Nephron progenitor cell (in vitro differentiated cells): ENCODE results near the gene BHLHE23.

Experiments used
- DNase-seq: peaks from one replicate; pipeline ENCODE4 v3.0.0; 2021
- H3K27ac Mint-ChIP-seq: 2 replicates; pipeline ENCODE4 v1.8.0; 2021; ENCODE audit warnings: mild to moderate bottlenecking, moderate library complexity, mixed read lengths
- H3K27me3 Mint-ChIP-seq: 2 replicates; pipeline ENCODE4 v1.8.0; 2021; ENCODE audit warnings: mild to moderate bottlenecking, low read depth, mixed read lengths; ENCODE audit not compliant: poor library complexity
- H3K36me3 Mint-ChIP-seq: 2 replicates; pipeline ENCODE4 v1.8.0; 2021; ENCODE audit warnings: low read depth, mixed read lengths
- H3K4me1 Mint-ChIP-seq: 2 replicates; pipeline ENCODE4 v1.8.0; 2021; ENCODE audit warnings: mixed read lengths
- H3K4me3 Mint-ChIP-seq: 2 replicates; pipeline ENCODE4 v1.8.0; 2021; ENCODE audit warnings: mild to moderate bottlenecking, moderate library complexity, mixed read lengths
- H3K9me3 Mint-ChIP-seq: 2 replicates; pipeline ENCODE4 v1.8.0; 2021; ENCODE audit warnings: mild to moderate bottlenecking, moderate library complexity, mixed read lengths
- TF ChIP-seq, protein P1 (sequence below): fragments of 200-600 bp; sonication (generic); IDR thresholded peaks from 2 replicates; pipeline ENCODE4 v1.5.0; 2021; ENCODE audit warnings: antibody characterized with exemption

BHLHE23 gene

DNA sequence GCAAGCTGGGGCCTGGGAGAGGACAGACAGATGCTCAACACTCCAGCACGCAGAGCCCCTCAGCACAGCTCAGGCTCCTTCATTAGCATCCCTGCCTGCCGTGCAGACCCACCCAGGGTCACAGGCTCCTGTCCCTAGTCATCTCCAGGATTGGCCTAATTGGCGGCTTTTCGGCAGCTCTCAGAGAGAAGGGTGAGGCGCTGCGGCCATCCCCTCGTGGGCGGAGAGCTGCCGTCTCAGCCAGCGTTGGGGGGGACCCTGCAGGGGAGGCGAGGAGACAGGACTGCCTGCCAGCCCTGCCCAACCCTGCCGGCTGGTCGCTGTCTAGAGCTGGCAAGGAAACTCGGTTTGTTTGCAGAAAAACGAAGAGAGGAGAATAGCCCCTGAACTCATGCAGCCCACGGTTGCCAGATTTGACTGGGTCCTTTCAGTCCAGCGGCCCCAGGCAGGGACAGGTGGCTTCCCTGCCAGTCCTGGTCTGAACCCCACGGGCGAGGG, 26.8 kb downstream of the BHLHE23 start:
- no peak overlapping the region for H3K27ac Mint-ChIP-seq
- peaks cover 43% of the 10 kb centered on the region for H3K27me3 Mint-ChIP-seq
- H3K4me3 Mint-ChIP-seq: no peak overlapping the region
- DNase-seq: no peak
- TF ChIP-seq, protein P1, sequence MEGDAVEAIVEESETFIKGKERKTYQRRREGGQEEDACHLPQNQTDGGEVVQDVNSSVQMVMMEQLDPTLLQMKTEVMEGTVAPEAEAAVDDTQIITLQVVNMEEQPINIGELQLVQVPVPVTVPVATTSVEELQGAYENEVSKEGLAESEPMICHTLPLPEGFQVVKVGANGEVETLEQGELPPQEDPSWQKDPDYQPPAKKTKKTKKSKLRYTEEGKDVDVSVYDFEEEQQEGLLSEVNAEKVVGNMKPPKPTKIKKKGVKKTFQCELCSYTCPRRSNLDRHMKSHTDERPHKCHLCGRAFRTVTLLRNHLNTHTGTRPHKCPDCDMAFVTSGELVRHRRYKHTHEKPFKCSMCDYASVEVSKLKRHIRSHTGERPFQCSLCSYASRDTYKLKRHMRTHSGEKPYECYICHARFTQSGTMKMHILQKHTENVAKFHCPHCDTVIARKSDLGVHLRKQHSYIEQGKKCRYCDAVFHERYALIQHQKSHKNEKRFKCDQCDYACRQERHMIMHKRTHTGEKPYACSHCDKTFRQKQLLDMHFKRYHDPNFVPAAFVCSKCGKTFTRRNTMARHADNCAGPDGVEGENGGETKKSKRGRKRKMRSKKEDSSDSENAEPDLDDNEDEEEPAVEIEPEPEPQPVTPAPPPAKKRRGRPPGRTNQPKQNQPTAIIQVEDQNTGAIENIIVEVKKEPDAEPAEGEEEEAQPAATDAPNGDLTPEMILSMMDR: no peak
- no peaks in the 10 kb centered on the region for H3K9me3 Mint-ChIP-seq
- H3K4me1 Mint-ChIP-seq: peaks cover 71% of the 10 kb centered on the region
- no peaks in the 10 kb centered on the region for H3K36me3 Mint-ChIP-seq

DNA sequence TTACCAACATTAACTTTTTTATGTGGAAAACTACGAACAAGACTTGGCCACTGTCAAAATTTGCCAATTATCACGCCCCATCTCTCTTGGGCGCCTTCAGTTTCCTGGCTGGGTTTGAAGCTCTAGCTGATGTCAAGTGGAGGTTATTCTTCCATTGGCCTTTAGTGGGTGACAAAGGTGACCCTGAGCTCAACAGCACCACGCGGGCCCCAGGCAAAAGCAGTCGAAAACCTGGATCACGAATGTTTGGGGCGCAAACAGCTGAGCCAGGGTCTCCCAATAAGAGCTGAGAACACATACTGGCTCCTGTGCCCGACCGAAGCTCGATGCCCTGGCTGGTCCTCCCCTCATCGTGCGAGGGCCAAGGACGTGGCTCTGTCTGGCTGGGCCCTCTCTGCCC, 27.5 kb downstream of the BHLHE23 start:
- no peak overlapping the region for H3K4me3 Mint-ChIP-seq
- TF ChIP-seq, protein P1: no peak
- H3K9me3 Mint-ChIP-seq: no peaks in the 10 kb centered on the region
- no peak overlapping the region for H3K27ac Mint-ChIP-seq
- DNase-seq: no peak
- H3K4me1 Mint-ChIP-seq: peaks cover 71% of the 10 kb centered on the region
- peaks cover 44% of the 10 kb centered on the region for H3K27me3 Mint-ChIP-seq
- H3K36me3 Mint-ChIP-seq: no peaks in the 10 kb centered on the region

DNA sequence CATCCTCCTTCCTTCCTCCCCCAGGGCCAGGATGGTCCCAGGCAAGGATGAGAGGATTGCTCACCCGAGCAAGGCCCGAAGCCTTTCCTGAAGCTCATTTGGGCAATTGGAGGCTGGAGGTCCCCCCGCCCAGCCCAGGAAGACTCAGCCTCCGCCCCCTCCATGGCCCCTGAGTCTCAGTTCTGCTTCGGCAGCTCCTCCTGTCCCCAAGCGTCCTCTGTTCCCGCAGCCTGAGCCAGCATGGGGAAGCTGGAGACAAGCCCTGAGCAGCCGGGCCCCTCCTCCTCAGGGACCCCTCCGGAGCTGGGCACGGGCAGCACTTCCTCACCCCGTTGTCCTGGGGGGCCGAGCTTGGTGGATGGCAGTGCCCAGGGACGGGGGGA, 28.2 kb downstream of the BHLHE23 start:
- Mint-ChIP-seq H3K27ac (no peak overlapping the region), H3K4me1 (peaks cover 67% of the 10 kb centered on the region), H3K27me3 (peaks cover 47% of the 10 kb centered on the region), H3K4me3 (no peak overlapping the region), H3K36me3 (no peaks in the 10 kb centered on the region), H3K9me3 (no peaks in the 10 kb centered on the region)
- DNase-seq: peak; percentile 50
- TF ChIP-seq, protein P1: no peak

- H3K4me3 Mint-ChIP-seq: no peak overlapping the region
- no peak overlapping the region for H3K27ac Mint-ChIP-seq
- H3K27me3 Mint-ChIP-seq: peaks cover 47% of the 10 kb centered on the region
- peaks cover 62% of the 10 kb centered on the region for H3K4me1 Mint-ChIP-seq
- no peaks in the 10 kb centered on the region for H3K9me3 Mint-ChIP-seq
- no peaks in the 10 kb centered on the region for H3K36me3 Mint-ChIP-seq
- no peak for DNase-seq
- TF ChIP-seq, protein P1: no peak
Observed at GRCh38 chr20:62977613-62978560, 28.9 kb downstream of the BHLHE23 start.

DNA sequence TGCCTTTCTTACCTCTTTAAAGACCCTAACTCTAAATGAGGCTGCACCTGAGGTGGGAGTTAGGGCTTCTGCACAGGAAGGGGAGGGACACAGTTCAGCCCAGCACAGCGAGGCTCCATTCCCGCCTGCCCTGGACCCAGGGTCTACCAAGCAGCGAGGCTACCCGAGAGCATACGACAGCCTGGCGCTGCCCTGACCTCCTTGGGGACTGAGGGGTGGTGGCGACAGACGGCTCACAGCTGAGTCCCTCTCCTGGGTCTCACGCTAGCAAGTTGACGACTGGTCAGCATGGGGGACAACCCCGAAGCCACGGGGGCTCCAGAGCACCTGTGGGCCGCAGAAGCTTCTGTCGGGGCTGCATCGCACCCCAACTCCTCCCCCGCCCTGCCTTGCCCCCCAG, 29.9 kb downstream of the BHLHE23 start:
- no peak overlapping the region for H3K4me3 Mint-ChIP-seq
- H3K27ac Mint-ChIP-seq: no peak overlapping the region
- DNase-seq: no peak

More for the DNA sequence above, 29.9 kb downstream of the BHLHE23 start:
- no peaks in the 10 kb centered on the region for H3K36me3 Mint-ChIP-seq
- peaks cover 62% of the 10 kb centered on the region for H3K4me1 Mint-ChIP-seq
- H3K9me3 Mint-ChIP-seq: no peaks in the 10 kb centered on the region
- H3K27me3 Mint-ChIP-seq: peaks cover 53% of the 10 kb centered on the region
- TF ChIP-seq, protein P1: no peak
